GM12891 (cell line): ENCODE measurements around the gene FAT2. TPM values are rescaled to one million over a fixed set of nuclear protein-coding genes. Genes with fewer than 3 reads are reported as not detected.

ENCODE experiments used
- DNase-seq: peaks from one replicate; pipeline ENCODE4 v3.0.0; 2011; ENCODE audit warnings: low spot score; ENCODE audit not compliant: insufficient read length
- FAIRE-seq: peaks from 2 replicates; lab custom pipeline; 2011; peaks lifted over from hg19 to GRCh38; lab: Jason Lieb, UNC
- PAX5 ChIP-seq: IDR thresholded peaks from 2 replicates; pipeline ENCODE4 v1.6.1; 2011; ENCODE audit warnings: low read length, moderate library complexity, mild to moderate bottlenecking; ENCODE audit not compliant: insufficient read depth, severe bottlenecking
- POLR2A ChIP-seq: IDR thresholded peaks from 2 replicates; pipeline ENCODE4 v1.6.1; 2011; ENCODE audit warnings: low read depth, low read length, control low read depth
- POLR2AphosphoS5 ChIP-seq: IDR thresholded peaks from 2 replicates; pipeline ENCODE4 v1.6.1; 2011; ENCODE audit warnings: low read depth, low read length, control low read depth
- POU2F2 ChIP-seq: IDR thresholded peaks from 2 replicates; pipeline ENCODE4 v1.6.1; 2011; ENCODE audit warnings: low read depth, mild to moderate bottlenecking, control low read depth, low read length, moderate library complexity
- SPI1 ChIP-seq: IDR thresholded peaks from 2 replicates; pipeline ENCODE4 v1.6.1; 2011; ENCODE audit warnings: low read depth, low read length, control low read depth
- TAF1 ChIP-seq: IDR thresholded peaks from 2 replicates; pipeline ENCODE4 v1.6.1; 2011; ENCODE audit warnings: low read depth, low read length, control low read depth
- polyA plus RNA-seq: library from polyadenylated mRNA; unstranded; fragments of >200 nt; gene quantifications from one replicate; pipeline ENCODE4 v1.2.1, GENCODE V29; 2012; ENCODE audit warnings: low read depth, missing spikeins, inconsistent platforms; ENCODE audit not compliant: missing spikeins

Gene FAT2
- polyA plus RNA-seq = 0.10 TPM

- TF ChIP-seq PAX5 = no peak
- no peak for TF ChIP-seq POU2F2
- TF ChIP-seq TAF1 = no peak
- TF ChIP-seq POLR2AphosphoS5 = no peak
- TF ChIP-seq POLR2A = no peak
- TF ChIP-seq SPI1 = no peak
- FAIRE-seq = no peak
- DNase-seq = no peak
These were observed at the start of gene FAT2 for GRCh38 chr5:151591144-151591819. Gene FAT2 (minus strand): TSS chr5:151591331. CDS start chr5:151568931, 22,400 bp downstream.

- no peak for DNase-seq
- TF ChIP-seq SPI1 = no peak
- no peak for TF ChIP-seq POLR2AphosphoS5
- TF ChIP-seq POU2F2 = no peak
- no peak for TF ChIP-seq PAX5
- no peak for TF ChIP-seq POLR2A
- TF ChIP-seq TAF1 = no peak
- no peak for FAIRE-seq
These were observed 47.5 kb upstream of the FAT2 start for GRCh38 chr5:151638619-151639018.

- FAIRE-seq (no peak), DNase-seq (no peak)
These were observed 46.5 kb upstream of the FAT2 start for GRCh38 chr5:151637676-151638075.

GRCh38 chr5:151633892-151634291 is 42.8 kb upstream of the FAT2 start:
- no peak for DNase-seq
- no peak for FAIRE-seq
- TF ChIP-seq POU2F2 = no peak
- no peak for TF ChIP-seq POLR2A
- TF ChIP-seq TAF1 = no peak
- no peak for TF ChIP-seq SPI1
- TF ChIP-seq PAX5 = no peak
- no peak for TF ChIP-seq POLR2AphosphoS5

More at GRCh38 chr5:151637676-151638075, 46.5 kb upstream of the FAT2 start:
- TF ChIP-seq PAX5 (no peak), POLR2AphosphoS5 (no peak), POU2F2 (no peak), SPI1 (no peak), POLR2A (no peak), TAF1 (no peak)

- FAIRE-seq = no peak
- TF ChIP-seq PAX5 (no peak), POU2F2 (no peak), POLR2A (no peak)
These were observed 41.8 kb upstream of the FAT2 start for GRCh38 chr5:151632941-151633340.

GRCh38 chr5:151632524-151632923 is 41.4 kb upstream of the FAT2 start:
- TF ChIP-seq PAX5 (no peak), POLR2A (no peak), POU2F2 (no peak), POLR2AphosphoS5 (no peak), TAF1 (no peak), SPI1 (no peak)
- FAIRE-seq = no peak
- DNase-seq = no peak

More at GRCh38 chr5:151632941-151633340, 41.8 kb upstream of the FAT2 start:
- no peak for DNase-seq

- no peak for DNase-seq
- TF ChIP-seq POU2F2 (no peak), SPI1 (no peak), POLR2A (no peak)
- no peak for FAIRE-seq
These were observed 40.8 kb upstream of the FAT2 start for GRCh38 chr5:151631941-151632340.

- no peak for TF ChIP-seq TAF1
- TF ChIP-seq POLR2AphosphoS5 = no peak
- TF ChIP-seq POU2F2 = no peak
- no peak for TF ChIP-seq PAX5
- no peak for TF ChIP-seq SPI1
- no peak for TF ChIP-seq POLR2A
- FAIRE-seq (no peak), DNase-seq (no peak)
These were observed 39.0 kb upstream of the FAT2 start for GRCh38 chr5:151630088-151630487.

- TF ChIP-seq PAX5 (no peak), POLR2AphosphoS5 (no peak), POU2F2 (no peak), SPI1 (no peak), POLR2A (no peak), TAF1 (no peak)
- no peak for FAIRE-seq
- DNase-seq = no peak
These were observed 37.1 kb upstream of the FAT2 start for GRCh38 chr5:151628112-151628823.

GRCh38 chr5:151627650-151628049 is 36.5 kb upstream of the FAT2 start:
- no peak for FAIRE-seq
- TF ChIP-seq POLR2AphosphoS5 (no peak), SPI1 (no peak), POU2F2 (no peak), POLR2A (no peak), PAX5 (no peak), TAF1 (no peak)
- DNase-seq = no peak
